Measurements from ENCODE around the gene PCSK6.

PCSK6 gene

GRCh38 chr15:101498717-101499480, 9.4 kb upstream of the PCSK6 start:
- DNase-seq (ENCODE audit: low read depth), result no peak

- DNase-seq (ENCODE audit: low read depth), result no peak
Observed at GRCh38 chr15:101498076-101498716, 8.7 kb upstream of the PCSK6 start.

GRCh38 chr15:101497484-101498034, 8.1 kb upstream of the PCSK6 start:
- DNase-seq (ENCODE audit: low read depth), result no peak

- no peak for DNase-seq (ENCODE audit: low read depth)
Observed at GRCh38 chr15:101497017-101497416, 7.5 kb upstream of the PCSK6 start.

- DNase-seq (ENCODE audit: low read depth), result no peak
Observed at GRCh38 chr15:101496198-101496986, 6.9 kb upstream of the PCSK6 start.

- no peak for DNase-seq (ENCODE audit: low read depth)
Observed at GRCh38 chr15:101495334-101496197, 6.1 kb upstream of the PCSK6 start.

- no peak for DNase-seq (ENCODE audit: low read depth)
Observed at GRCh38 chr15:101494251-101494796, 4.8 kb upstream of the PCSK6 start.

- no peak for DNase-seq (ENCODE audit: low read depth)
Observed at GRCh38 chr15:101492766-101493692, 3.5 kb upstream of the PCSK6 start.

- no peak for DNase-seq (ENCODE audit: low read depth)
Observed at GRCh38 chr15:101491734-101492640, 2.5 kb upstream of the PCSK6 start.

- DNase-seq (ENCODE audit: low read depth), result no peak
Observed at GRCh38 chr15:101490922-101491733, 1.6 kb upstream of the PCSK6 start.

- DNase-seq (ENCODE audit: low read depth), result no peak
Observed at GRCh38 chr15:101490408-101490891, 943 bp upstream of the PCSK6 start.

GRCh38 chr15:101489237-101489598, 289 bp downstream of the PCSK6 start:
- DNase-seq (ENCODE audit: low read depth), result no peak

GRCh38 chr15:101488300-101489164, 975 bp downstream of the PCSK6 start:
- DNase-seq (ENCODE audit: low read depth), result no peak

GRCh38 chr15:101486696-101487459, 2.6 kb downstream of the PCSK6 start:
- no peak for DNase-seq (ENCODE audit: low read depth)

GRCh38 chr15:101483462-101483861, 6.0 kb downstream of the PCSK6 start:
- DNase-seq (ENCODE audit: low read depth), result no peak

All from HS-27A (cell line).